Activated T-cell treated with anti-CD3 and anti-CD28 coated beads, Interleukin-2, amount 50 U/mL, for 72 hours (primary cell): ENCODE data around the gene GLI3. TPM values are rescaled to one million over a fixed set of nuclear protein-coding genes. Genes with fewer than 3 reads are reported as not detected.

Source experiments
- ATAC-seq, 2 donors: fragments of 150-1000 bp; cut with Tn5 transposase; replicated peaks in 1 of 2; 2 replicates each; pipeline ENCODE4 v1.10.0; 2021; ENCODE audit warnings: moderate library complexity in 2 of 2, mild to moderate bottlenecking in 1 of 2
- DNase-seq, 2 donors: peaks; one replicate each; pipeline ENCODE4 v3.0.0; 2021 to 2022; ENCODE audit warnings: mixed read lengths in 1 of 2
- H3K27ac Mint-ChIP-seq: one replicate; pipeline ENCODE4 v1.8.0; 2022; ENCODE audit warnings: mild to moderate bottlenecking, moderate library complexity, mixed read lengths
- H3K27me3 Mint-ChIP-seq: one replicate; pipeline ENCODE4 v1.8.0; 2022; ENCODE audit warnings: low read depth, mixed read lengths
- H3K36me3 Mint-ChIP-seq, 2 donors: one replicate each; pipeline ENCODE4 v1.8.0; 2022; ENCODE audit warnings: mixed read lengths in 2 of 2, mild to moderate bottlenecking in 1 of 2; ENCODE audit not compliant: insufficient read depth in 2 of 2
- H3K4me1 Mint-ChIP-seq: one replicate; pipeline ENCODE4 v1.8.0; 2022; ENCODE audit warnings: low read depth, mixed read lengths
- H3K4me3 Mint-ChIP-seq, 2 donors: one replicate each; pipeline ENCODE4 v1.8.0; 2022; ENCODE audit warnings: mild to moderate bottlenecking in 2 of 2, mixed read lengths in 2 of 2, moderate library complexity in 2 of 2
- H3K9me3 Mint-ChIP-seq, 2 donors: one replicate each; pipeline ENCODE4 v1.8.0; 2022; ENCODE audit warnings: mixed read lengths in 2 of 2
- total RNA-seq, 2 donors: library from RNA; stranded (reverse); gene quantifications; one replicate each; pipeline ENCODE4 v1.2.3, GENCODE V29; 2022

GLI3 gene
- total RNA-seq, 2 donors from 2014 or later = 0.29 to 0.51 TPM

- H3K36me3 Mint-ChIP-seq = no peaks in the 10 kb centered on the region
- H3K27me3 Mint-ChIP-seq = no peaks in the 10 kb centered on the region
- H3K4me1 Mint-ChIP-seq = no peaks in the 10 kb centered on the region
- no peak overlapping the region for H3K27ac Mint-ChIP-seq
- no peaks in the 10 kb centered on the region for H3K9me3 Mint-ChIP-seq
- DNase-seq (no peak), ATAC-seq (no peak)
- H3K4me3 Mint-ChIP-seq = no peak overlapping the region
Observed at GRCh38 chr7:42024537-42024936, 212.5 kb downstream of the GLI3 start.

DNA sequence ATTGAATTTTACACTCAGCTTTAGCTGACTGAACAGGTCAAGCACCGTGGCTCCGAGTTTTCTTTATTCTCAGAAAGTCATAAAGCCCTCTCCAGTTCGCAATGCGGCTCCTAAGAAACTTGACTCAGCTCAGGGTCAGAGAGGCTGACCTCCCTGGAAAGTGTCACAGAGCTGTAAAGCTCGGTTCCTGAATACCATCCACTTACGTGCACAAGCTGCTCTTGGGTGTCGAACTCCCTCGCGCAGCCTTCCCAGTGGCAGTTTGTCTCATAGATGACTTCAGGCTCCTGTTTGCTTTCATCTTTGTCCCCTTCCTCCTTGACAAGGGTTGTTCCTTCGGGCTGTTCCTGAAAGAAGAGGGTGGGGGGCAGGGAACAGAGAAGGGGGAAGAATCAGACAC lies 213.7 kb downstream of the GLI3 start:
- DNase-seq = no peak
- Mint-ChIP-seq H3K4me3 (no peak overlapping the region), H3K36me3 (no peaks in the 10 kb centered on the region), H3K27ac (no peak overlapping the region), H3K4me1 (no peaks in the 10 kb centered on the region), H3K27me3 (no peaks in the 10 kb centered on the region), H3K9me3 (no peaks in the 10 kb centered on the region)
- ATAC-seq = no peak

GRCh38 chr7:42022791-42023190 lies 214.2 kb downstream of the GLI3 start:
- H3K9me3 Mint-ChIP-seq = no peaks in the 10 kb centered on the region
- no peak overlapping the region for H3K4me3 Mint-ChIP-seq
- no peaks in the 10 kb centered on the region for H3K36me3 Mint-ChIP-seq
- no peaks in the 10 kb centered on the region for H3K27me3 Mint-ChIP-seq
- ATAC-seq (no peak), DNase-seq (no peak)
- no peaks in the 10 kb centered on the region for H3K4me1 Mint-ChIP-seq
- no peak overlapping the region for H3K27ac Mint-ChIP-seq

GRCh38 chr7:42022056-42022455 lies 215.0 kb downstream of the GLI3 start:
- H3K4me1 Mint-ChIP-seq = no peaks in the 10 kb centered on the region
- DNase-seq (no peak), ATAC-seq (no peak)
- no peaks in the 10 kb centered on the region for H3K36me3 Mint-ChIP-seq
- no peak overlapping the region for H3K4me3 Mint-ChIP-seq
- H3K9me3 Mint-ChIP-seq = no peaks in the 10 kb centered on the region
- H3K27ac Mint-ChIP-seq = no peak overlapping the region
- H3K27me3 Mint-ChIP-seq = peaks cover under 1% of the 10 kb centered on the region

DNA sequence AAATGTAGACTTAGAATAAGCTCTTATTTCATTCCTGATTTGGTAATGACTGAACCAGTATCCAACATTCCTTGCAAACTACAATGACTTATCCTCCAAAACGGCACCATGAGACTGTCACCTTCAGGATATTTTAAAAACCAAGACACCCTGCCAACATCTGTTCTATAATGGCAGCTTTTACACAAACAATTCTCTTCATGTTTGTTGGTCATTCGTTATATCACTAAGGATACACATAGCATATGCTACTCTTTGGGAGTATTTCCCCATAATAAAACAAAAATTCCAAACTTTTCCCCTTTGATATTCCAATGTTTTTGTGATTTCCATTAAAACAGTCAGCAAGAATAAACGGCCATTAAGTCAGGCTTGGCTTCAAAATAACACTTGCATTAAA lies 215.4 kb downstream of the GLI3 start:
- no peak for DNase-seq
- Mint-ChIP-seq H3K9me3 (peaks cover 0 to 1% of the 10 kb centered on the region in 2 donors), H3K27me3 (peaks cover 4% of the 10 kb centered on the region), H3K36me3 (no peaks in the 10 kb centered on the region), H3K27ac (no peak overlapping the region), H3K4me3 (no peak overlapping the region), H3K4me1 (no peaks in the 10 kb centered on the region)
- no peak for ATAC-seq

- peaks cover 9% of the 10 kb centered on the region for H3K27me3 Mint-ChIP-seq
- H3K27ac Mint-ChIP-seq = no peak overlapping the region
- peaks cover 0 to 3% of the 10 kb centered on the region in 2 donors for H3K9me3 Mint-ChIP-seq
- no peaks in the 10 kb centered on the region for H3K36me3 Mint-ChIP-seq
- ATAC-seq (no peak), DNase-seq (no peak)
- H3K4me1 Mint-ChIP-seq = no peaks in the 10 kb centered on the region
- H3K4me3 Mint-ChIP-seq = no peak overlapping the region
Observed at GRCh38 chr7:42020061-42020460, 216.9 kb downstream of the GLI3 start.

GRCh38 chr7:42017349-42017986 lies 219.5 kb downstream of the GLI3 start:
- peaks cover 9% of the 10 kb centered on the region for H3K27me3 Mint-ChIP-seq
- H3K36me3 Mint-ChIP-seq = peaks cover 0 to 5% of the 10 kb centered on the region in 2 donors
- DNase-seq (no peak), ATAC-seq (no peak)
- H3K4me3 Mint-ChIP-seq = no peak overlapping the region
- H3K4me1 Mint-ChIP-seq = no peaks in the 10 kb centered on the region
- H3K27ac Mint-ChIP-seq = no peak overlapping the region
- H3K9me3 Mint-ChIP-seq = peaks cover 4 to 9% of the 10 kb centered on the region in 2 donors

- H3K9me3 Mint-ChIP-seq = peaks cover 4 to 9% of the 10 kb centered on the region in 2 donors
- peaks cover 0 to 5% of the 10 kb centered on the region in 2 donors for H3K36me3 Mint-ChIP-seq
- no peak overlapping the region for H3K4me3 Mint-ChIP-seq
- no peak overlapping the region for H3K27ac Mint-ChIP-seq
- peaks cover 9% of the 10 kb centered on the region for H3K27me3 Mint-ChIP-seq
- H3K4me1 Mint-ChIP-seq = no peaks in the 10 kb centered on the region
- ATAC-seq (no peak), DNase-seq (no peak)
Observed at GRCh38 chr7:42016517-42016916, 220.5 kb downstream of the GLI3 start.

DNA sequence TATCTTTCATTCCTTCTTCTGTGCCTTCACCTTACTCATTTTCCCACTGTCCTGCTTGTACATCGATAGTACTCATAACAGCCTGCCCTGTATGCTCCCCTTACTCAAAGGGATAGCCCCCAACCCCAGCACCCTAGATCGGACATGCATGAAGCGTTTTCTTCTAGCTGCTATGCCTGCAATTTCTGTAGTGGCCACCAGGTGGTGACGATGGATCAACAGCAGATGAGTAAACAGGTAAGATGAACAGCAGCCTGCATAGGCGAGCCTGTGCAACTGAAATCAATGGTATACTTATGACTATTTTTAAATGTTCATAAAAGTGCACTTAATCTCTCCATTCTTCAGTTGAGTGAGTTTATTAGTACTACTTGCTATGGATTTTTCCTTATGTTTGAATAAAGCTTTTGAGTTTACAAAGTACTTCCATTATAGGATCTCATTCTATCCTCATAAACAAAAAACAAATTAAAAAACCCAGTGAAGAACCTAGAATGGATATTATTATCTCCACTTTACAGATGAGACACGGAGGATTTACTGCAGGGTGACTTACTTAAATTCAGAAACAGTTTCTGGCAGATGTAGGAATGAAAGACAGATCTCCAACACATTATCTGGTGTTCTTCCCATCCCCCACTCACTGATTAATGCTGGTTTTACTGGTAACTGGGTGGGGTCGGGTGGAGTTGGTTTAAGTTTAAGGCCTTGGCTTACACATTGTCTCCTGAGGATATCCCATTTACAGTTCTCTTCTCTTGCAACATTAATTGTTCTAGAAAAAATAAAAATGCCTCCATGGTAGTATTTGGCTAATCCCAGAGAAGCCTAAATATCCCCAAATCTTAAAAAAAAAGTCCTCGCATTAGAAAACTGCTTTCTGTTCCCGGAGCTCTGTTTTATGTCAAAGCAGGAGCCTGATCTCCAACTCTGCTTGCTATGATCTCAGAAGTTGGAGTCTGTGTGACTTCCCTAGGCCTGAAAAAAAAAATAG lies 222.1 kb downstream of the GLI3 start:
- Mint-ChIP-seq H3K4me1 (no peaks in the 10 kb centered on the region), H3K36me3 (peaks cover 0 to 5% of the 10 kb centered on the region in 2 donors), H3K4me3 (no peak overlapping the region), H3K9me3 (peaks cover 4 to 9% of the 10 kb centered on the region in 2 donors), H3K27me3 (peaks cover 9% of the 10 kb centered on the region), H3K27ac (no peak overlapping the region)
- DNase-seq = peak; percentile 26 to 33
- ATAC-seq = no peak

GRCh38 chr7:42012786-42013360 lies 224.1 kb downstream of the GLI3 start:
- Mint-ChIP-seq H3K27me3 (peaks cover 9% of the 10 kb centered on the region), H3K9me3 (peaks cover 4 to 9% of the 10 kb centered on the region in 2 donors), H3K36me3 (peaks cover 0 to 5% of the 10 kb centered on the region in 2 donors), H3K4me1 (no peaks in the 10 kb centered on the region), H3K27ac (no peak overlapping the region), H3K4me3 (no peak overlapping the region)
- ATAC-seq (no peak), DNase-seq (no peak)

DNA sequence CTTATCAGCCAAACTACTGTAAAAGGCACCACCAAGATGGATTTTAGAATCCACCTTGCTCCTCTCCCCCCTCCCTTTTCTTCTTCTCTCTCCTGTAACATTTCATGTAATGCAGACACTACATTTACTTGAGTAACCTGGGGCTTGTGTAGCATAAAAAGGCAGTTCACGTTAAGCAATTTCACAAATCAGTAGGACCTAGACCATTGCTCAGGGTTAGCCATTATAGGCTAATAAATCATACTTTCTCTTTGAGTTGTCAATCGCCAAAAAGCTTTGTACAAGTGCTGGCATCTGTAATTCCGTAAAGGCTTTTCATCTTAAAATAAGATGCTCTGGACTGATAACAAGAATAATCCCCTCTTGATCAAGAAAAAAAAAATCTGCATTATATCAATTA lies 224.7 kb downstream of the GLI3 start:
- Mint-ChIP-seq H3K27me3 (peaks cover 9% of the 10 kb centered on the region), H3K9me3 (peaks cover 4 to 9% of the 10 kb centered on the region in 2 donors), H3K4me3 (no peak overlapping the region), H3K36me3 (peaks cover 0 to 5% of the 10 kb centered on the region in 2 donors), H3K27ac (no peak overlapping the region), H3K4me1 (no peaks in the 10 kb centered on the region)
- no peak for DNase-seq
- ATAC-seq = no peak

- peaks cover 7% of the 10 kb centered on the region for H3K27me3 Mint-ChIP-seq
- no peak for ATAC-seq
- H3K9me3 Mint-ChIP-seq = peaks cover 4 to 9% of the 10 kb centered on the region in 2 donors
- H3K4me1 Mint-ChIP-seq = no peaks in the 10 kb centered on the region
- no peak for DNase-seq
- no peak overlapping the region for H3K4me3 Mint-ChIP-seq
- H3K27ac Mint-ChIP-seq = no peak overlapping the region
- peaks cover 0 to 5% of the 10 kb centered on the region in 2 donors for H3K36me3 Mint-ChIP-seq
Observed at GRCh38 chr7:42011846-42012245, 225.2 kb downstream of the GLI3 start.

GRCh38 chr7:42010751-42011150 lies 226.3 kb downstream of the GLI3 start:
- Mint-ChIP-seq H3K27ac (no peak overlapping the region), H3K36me3 (peaks cover 0 to 5% of the 10 kb centered on the region in 2 donors), H3K4me1 (no peaks in the 10 kb centered on the region), H3K9me3 (peaks cover 4 to 7% of the 10 kb centered on the region in 2 donors), H3K27me3 (no peaks in the 10 kb centered on the region), H3K4me3 (no peak overlapping the region)
- ATAC-seq (no peak), DNase-seq (no peak)
